A549 (cell line): Measurements from ENCODE around the gene GOSR2. TPM values are rescaled to one million over a fixed set of nuclear protein-coding genes. Genes with fewer than 3 reads are reported as not detected.

Source experiments
- ATAC-seq, 2 experiments: fragments of 200-7000 bp in 1 of 2; fragments of >200 bp in 1 of 2; cut with Nextera tagmentation in 1 of 2; cut with Tn5 transposase in 1 of 2; 3 replicates each; pipeline versions ENCODE4 v1.8.0 to v1.9.1; 2018 to 2020; ENCODE audit warnings: mild to moderate bottlenecking in 1 of 2, moderate library complexity in 1 of 2
- CTCF ChIA-PET: fragments of 300-600 bp; sonication (Branson Sonifier 250); formaldehyde crosslinking; extraction: SDS; loops from one replicate; lab custom pipeline; 2021; ENCODE audit warnings: antibody characterized with exemption, inconsistent platforms; lab: Yijun Ruan, JAX
- POLR2A ChIA-PET: fragments of 350-600 bp; formaldehyde crosslinking; extraction: SDS; loops from one replicate; lab custom pipeline; 2021; ENCODE audit warnings: antibody characterized with exemption, inconsistent platforms; lab: Yijun Ruan, JAX
- DNase-seq, 2 experiments: peaks; one replicate each; pipeline versions ENCODE4 v3.0.0 to v3.0.0-alpha.2; 2011 to 2016; ENCODE audit warnings: low read depth in 1 of 2, low spot score in 1 of 2
- FAIRE-seq: peaks from 2 replicates; lab custom pipeline; 2011; peaks lifted over from hg19 to GRCh38; lab: Jason Lieb, UNC
- H3K27ac ChIP-seq, 2 experiments: fragments of >200 bp; sonication (Bioruptor Twin); formaldehyde crosslinking; 3 replicates each; pipeline ENCODE4 v1.5.1; 2016 to 2017
- H3K4me1 ChIP-seq: fragments of >200 bp; sonication (Bioruptor Twin); formaldehyde crosslinking; 3 replicates; pipeline ENCODE4 v1.6.1; 2016
- H3K4me2 ChIP-seq: fragments of >200 bp; sonication (Bioruptor Twin); formaldehyde crosslinking; 3 replicates; pipeline ENCODE4 v1.6.1; 2016
- H3K4me3 ChIP-seq: fragments of >200 bp; sonication (Bioruptor Twin); formaldehyde crosslinking; 3 replicates; pipeline ENCODE4 v1.5.1; 2016
- H3K9me3 ChIP-seq: fragments of >200 bp; sonication (Bioruptor Twin); formaldehyde crosslinking; 3 replicates; pipeline ENCODE4 v1.6.1; 2016
- CBX8 ChIP-seq: fragments of 200-600 bp; sonication (generic); IDR thresholded peaks from 2 replicates; pipeline ENCODE4 v1.6.1; 2016
- CHD2 ChIP-seq: fragments of 150-350 bp; IDR thresholded peaks from 2 replicates; pipeline ENCODE4 v1.6.1; 2014; ENCODE audit warnings: low read length; ENCODE audit not compliant: partially characterized antibody
- EHF ChIP-seq: fragments of 250-450 bp; sonication (Bioruptor Pico); IDR thresholded peaks from 2 replicates; pipeline ENCODE4 v1.5.0; 2020; ENCODE audit warnings: mild to moderate bottlenecking
- EHMT2 ChIP-seq: fragments of 200-600 bp; sonication (generic); IDR thresholded peaks from 2 replicates; pipeline ENCODE4 v1.6.1; 2016; ENCODE audit warnings: antibody characterized with exemption, low read depth, mild to moderate bottlenecking, moderate library complexity
- ELK1 ChIP-seq: fragments of 150-350 bp; IDR thresholded peaks from 2 replicates; pipeline ENCODE4 v1.6.1; 2014; ENCODE audit warnings: low read depth, mild to moderate bottlenecking, low read length
- FOXS1 ChIP-seq: fragments of 250-450 bp; sonication (Bioruptor Pico); IDR thresholded peaks from 2 replicates; pipeline ENCODE4 v1.5.0; 2020; ENCODE audit warnings: mild to moderate bottlenecking, moderate library complexity
- HDAC2 ChIP-seq: fragments of 200-600 bp; sonication (generic); IDR thresholded peaks from 2 replicates; pipeline ENCODE4 v1.6.1; 2016
- HEYL ChIP-seq: fragments of 250-450 bp; sonication (Bioruptor Pico); IDR thresholded peaks from 2 replicates; pipeline ENCODE4 v1.8.0; 2021; ENCODE audit warnings: mild to moderate bottlenecking, moderate library complexity
- HOXB13 ChIP-seq: fragments of 250-450 bp; sonication (Bioruptor Pico); IDR thresholded peaks from 2 replicates; pipeline ENCODE4 v1.5.0; 2020; ENCODE audit warnings: low read depth, mild to moderate bottlenecking, moderate library complexity
- KDM1A ChIP-seq: fragments of 200-600 bp; sonication (generic); IDR thresholded peaks from 2 replicates; pipeline ENCODE4 v1.6.1; 2016; ENCODE audit warnings: low read depth, mild to moderate bottlenecking
- MAZ ChIP-seq: fragments of 150-350 bp; IDR thresholded peaks from 2 replicates; pipeline ENCODE4 v1.6.1; 2014; ENCODE audit warnings: antibody characterized with exemption, low read depth, low read length, borderline replicate concordance
- MYC ChIP-seq: IDR thresholded peaks from 2 replicates; pipeline ENCODE4 v1.6.1; 2012; ENCODE audit warnings: mild to moderate bottlenecking, inconsistent platforms, low read length, improper control_type of control experiment, borderline replicate concordance
- RCOR1 ChIP-seq: fragments of 150-350 bp; IDR thresholded peaks from 2 replicates; pipeline ENCODE4 v1.6.1; 2014; ENCODE audit warnings: antibody characterized with exemption, low read length, low read depth
- REST ChIP-seq: fragments of 200-600 bp; sonication (generic); IDR thresholded peaks from 2 replicates; pipeline ENCODE4 v1.6.1; 2016; ENCODE audit warnings: antibody characterized with exemption, mild to moderate bottlenecking, moderate library complexity
- SMC3 ChIP-seq: fragments of >200 bp; sonication (Bioruptor Twin); formaldehyde crosslinking; IDR thresholded peaks from 3 replicates; pipeline ENCODE4 v1.6.1; 2018; ENCODE audit warnings: inconsistent platforms
- WGBS: methylation state at CpG from one replicate; pipeline ENCODE4 v1.1.6; 2017; ENCODE audit errors: missing lambda C conversion rate; 5-methylcytosine and 5-hydroxymethylcytosine counted together
- polyA plus RNA-seq, 4 experiments: library from polyadenylated mRNA; depleted of rRNA in 3 of 4; stranded (reverse); fragments of >200 nt; fragmentation: RNase III in 1 of 4; extraction: RNeasy Plus Mini Kit Qiagen cat#74134 plus additional on column Dnase treatment in 1 of 4; gene quantifications; 2 replicates in 3 of 4; 3 replicates in 1 of 4; pipeline ENCODE4 v1.2.3, GENCODE V29; 2011 to 2017

The GOSR2 gene
- polyA plus RNA-seq, 2 of the 4 experiments (the other 2 are of a cell fraction): 36.9 to 68.3 TPM

- TF ChIP-seq RCOR1 (no peak), CBX8 (no peak), FOXS1 (no peak), HDAC2 (no peak), ELK1 (no peak), MYC (no peak), EHF (CRISPR knock-in tag) (no peak), SMC3 (no peak)
- TF ChIP-seq, all 56 proteins: peak for 0
Observed at GRCh38 chr17:46963571-46963970, 40.6 kb downstream of the GOSR2 start (continued).

GRCh38 chr17:46964315-46965265 lies 41.6 kb downstream of the GOSR2 start:
- ATAC-seq: peak in 1 of 2 experiments; percentile 46; a peak in 1 of 6 replicates
- Histone ChIP-seq H3K4me3 (no peak overlapping the region), H3K9me3 (peaks cover 10% of the 10 kb centered on the region; the same call in 2 of the 3 replicates), H3K4me2 (no peak overlapping the region), H3K4me1 (0 out of 3 replicates have a peak, but pooled peaks cover 3% of the 10 kb centered on the region), H3K27ac (no peak overlapping the region)
- WGBS: 71% methylated on average over 9 of the region's 9 CpGs
- peak; percentile 51; the same call in 1 of the 2 replicates for TF ChIP-seq EHMT2
- TF ChIP-seq REST: peak; percentile 94
- TF ChIP-seq MAZ: no peak
- no peak for DNase-seq
- ChIA-PET POLR2A (no interaction called here), CTCF (interaction anchor here (0.6 to 32.4 kb wide), 5 partner anchors 0 to 733 kb away, joined by 3 to 460 read pairs (median 9); partner anchors contain the start of gene RPRML)
- no peak for FAIRE-seq

- Histone ChIP-seq H3K4me1 (no peaks in the 10 kb centered on the region), H3K27ac (no peak overlapping the region), H3K9me3 (no peaks in the 10 kb centered on the region), H3K4me2 (no peak overlapping the region), H3K4me3 (no peak overlapping the region)
- no peak for ATAC-seq
- WGBS: 65% methylated on average over 6 of the region's 6 CpGs
- no peak for DNase-seq
- FAIRE-seq: no peak
- no peak for TF ChIP-seq HEYL
- no peak for TF ChIP-seq MYC
- no peak for TF ChIP-seq CHD2
- no peak for TF ChIP-seq HOXB13
- no peak for TF ChIP-seq KDM1A
- TF ChIP-seq ELK1: no peak
- CTCF ChIA-PET: interaction anchor here (0.6 to 32.4 kb wide), 8 partner anchors 11 to 133 kb away, joined by 3 to 460 read pairs (median 4); partner anchors contain the start of gene RPRML
- POLR2A ChIA-PET: interaction anchor here (0.5 kb wide), 1 partner anchor 15 kb away, joined by 4 read pairs; no protein-coding TSS in a partner anchor
Observed at GRCh38 chr17:46968224-46968834, 45.4 kb downstream of the GOSR2 start.
